Fibroblast of skin of left biceps (primary cell): ENCODE data around the gene HLA-A.

Experiments
- DNase-seq, 2 experiments: peaks; one replicate each; pipeline ENCODE4 v3.0.0-alpha.2; 2013; ENCODE audit warnings: low read depth in 2 of 2

The HLA-A gene

GRCh38 chr6:29986179-29986781, 43.9 kb downstream of the HLA-A start:
- no peak for DNase-seq

- no peak for DNase-seq
Measured at GRCh38 chr6:29989211-29989610, 46.9 kb downstream of the HLA-A start.

GRCh38 chr6:29990931-29991330, 48.6 kb downstream of the HLA-A start:
- DNase-seq, result no peak

- DNase-seq, result no peak
Measured at GRCh38 chr6:29992807-29993206, 50.5 kb downstream of the HLA-A start.

- no peak for DNase-seq
Measured at GRCh38 chr6:29994826-29995225, 52.5 kb downstream of the HLA-A start.

- no peak for DNase-seq
Measured at GRCh38 chr6:29995340-29995777, 53.0 kb downstream of the HLA-A start.
